IMR-90 (cell line): ENCODE data around the gene PROM2. TPM values are rescaled to one million over a fixed set of nuclear protein-coding genes. Genes with fewer than 3 reads are reported as not detected.

Experiments used
- ATAC-seq: fragments of 200-7000 bp; cut with Tn5 transposase; 2 replicates; pipeline ENCODE4 v1.9.1; 2020; ENCODE audit warnings: low read depth, mild to moderate bottlenecking, moderate library complexity
- BruUV-seq: library from RNA; stranded (reverse); fragments of 400-500 nt; replicated peaks from 2 replicates; lab custom pipeline; 2021; lab: Mats Ljungman, UMichigan
- CTCF ChIA-PET: fragments of 300-600 bp; formaldehyde crosslinking; extraction: SDS; loops from one replicate; lab custom pipeline; 2021; ENCODE audit warnings: antibody characterized with exemption; lab: Yijun Ruan, JAX
- POLR2A ChIA-PET: fragments of 300-600 bp; sonication (Branson Sonifier 250); formaldehyde crosslinking; loops from one replicate; lab custom pipeline; 2022; ENCODE audit warnings: antibody characterized with exemption; ENCODE audit not compliant: unreplicated experiment; lab: Charles Lee
- DNase-seq: peaks from one replicate; pipeline ENCODE4 v3.0.0; 2013
- H2AFZ ChIP-seq: replicated peaks from 2 replicates; pipeline ENCODE3; 2013; ENCODE audit warnings: low read length, mild to moderate bottlenecking; ENCODE audit not compliant: poor library complexity
- H2AK5ac ChIP-seq: 2 replicates; pipeline ENCODE4 v1.6.1; 2013; ENCODE audit warnings: low read depth, low read length, inconsistent platforms
- H2AK9ac ChIP-seq: replicated peaks from 2 replicates; pipeline ENCODE3; 2013; ENCODE audit warnings: mild to moderate bottlenecking, low read depth, low read length, moderate library complexity; ENCODE audit not compliant: poor library complexity
- H2BK120ac ChIP-seq: 2 replicates; pipeline ENCODE4 v1.6.1; 2013; ENCODE audit warnings: low read depth, low read length, inconsistent platforms
- H2BK15ac ChIP-seq: 3 replicates; pipeline ENCODE4 v1.6.1; 2013; ENCODE audit warnings: low read depth, low read length, inconsistent platforms
- H2BK20ac ChIP-seq: 2 replicates; pipeline ENCODE4 v1.6.1; 2013; ENCODE audit warnings: low read depth, mild to moderate bottlenecking, inconsistent platforms, low read length, moderate library complexity
- H2BK5ac ChIP-seq: 2 replicates; pipeline ENCODE4 v1.6.1; 2013; ENCODE audit warnings: mild to moderate bottlenecking, low read depth, low read length, inconsistent platforms; ENCODE audit not compliant: poor library complexity, severe bottlenecking
- H3K14ac ChIP-seq: replicated peaks from 2 replicates; pipeline ENCODE4 v1.6.1; 2013; ENCODE audit warnings: low read depth, low read length, inconsistent platforms
- H3K18ac ChIP-seq: 2 replicates; pipeline ENCODE4 v1.6.1; 2013; ENCODE audit warnings: low read depth, low read length, control low read depth
- H3K23ac ChIP-seq: 2 replicates; pipeline ENCODE4 v1.6.1; 2013; ENCODE audit warnings: low read depth, low read length, inconsistent platforms
- H3K27ac ChIP-seq: 2 replicates; pipeline ENCODE4 v1.5.1; 2013; ENCODE audit warnings: mild to moderate bottlenecking, control low read depth, low read length; ENCODE audit not compliant: insufficient read depth
- H3K27me3 ChIP-seq: 2 replicates; pipeline ENCODE4 v1.6.1; 2013; ENCODE audit warnings: low read length; ENCODE audit not compliant: control insufficient read depth, insufficient read depth
- H3K36me3 ChIP-seq: 2 replicates; pipeline ENCODE4 v1.6.1; 2013; ENCODE audit warnings: low read length, mixed read lengths; ENCODE audit not compliant: control insufficient read depth, insufficient read depth
- H3K4ac ChIP-seq: 2 replicates; pipeline ENCODE4 v1.6.1; 2013; ENCODE audit warnings: low read depth, low read length, inconsistent platforms
- H3K4me1 ChIP-seq: 2 replicates; pipeline ENCODE4 v1.6.1; 2013; ENCODE audit warnings: low read length, mixed read lengths; ENCODE audit not compliant: control insufficient read depth, insufficient read depth
- H3K4me2 ChIP-seq: 2 replicates; pipeline ENCODE4 v1.6.1; 2013; ENCODE audit warnings: low read depth, mild to moderate bottlenecking, control low read depth, low read length, moderate library complexity
- H3K4me3 ChIP-seq: 2 replicates; pipeline ENCODE4 v1.5.1; 2013; ENCODE audit warnings: low read depth, mild to moderate bottlenecking, control low read depth, low read length, moderate library complexity; ENCODE audit not compliant: insufficient read depth
- H3K56ac ChIP-seq: 2 replicates; pipeline ENCODE4 v1.6.1; 2013; ENCODE audit warnings: low read length, inconsistent platforms; ENCODE audit not compliant: insufficient read depth; ENCODE audit errors: extremely low read depth
- H3K79me1 ChIP-seq, 2 experiments: 2 replicates each; pipeline ENCODE4 v1.6.1; 2013; ENCODE audit warnings: low read length in 2 of 2, inconsistent platforms in 1 of 2, low read depth in 1 of 2
- H3K9ac ChIP-seq: 2 replicates; pipeline ENCODE4 v1.6.1; 2013; ENCODE audit warnings: low read depth, low read length, control low read depth
- H3K9me1 ChIP-seq: 2 replicates; pipeline ENCODE4 v1.6.1; 2013; ENCODE audit warnings: low read length, inconsistent platforms; ENCODE audit not compliant: insufficient read depth
- H3K9me3 ChIP-seq: 2 replicates; pipeline ENCODE4 v1.6.1; 2013; ENCODE audit warnings: low read length; ENCODE audit not compliant: control insufficient read depth, insufficient read depth
- H4K20me1 ChIP-seq: 2 replicates; pipeline ENCODE4 v1.6.1; 2013; ENCODE audit warnings: low read length, inconsistent platforms; ENCODE audit not compliant: insufficient read depth
- H4K5ac ChIP-seq: 2 replicates; pipeline ENCODE4 v1.6.1; 2013; ENCODE audit warnings: mild to moderate bottlenecking, low read depth, low read length, control low read depth
- H4K8ac ChIP-seq, 2 experiments: 2 replicates each; pipeline ENCODE4 v1.6.1; 2013; ENCODE audit warnings: low read depth in 2 of 2, low read length in 2 of 2, control low read depth in 1 of 2, inconsistent platforms in 1 of 2
- H4K91ac ChIP-seq: 2 replicates; pipeline ENCODE4 v1.6.1; 2013; ENCODE audit warnings: low read depth, low read length, inconsistent platforms; ENCODE audit not compliant: insufficient read depth
- BHLHE40 ChIP-seq: fragments of 150-350 bp; IDR thresholded peaks from 2 replicates; pipeline ENCODE4 v1.6.1; 2016; ENCODE audit warnings: mild to moderate bottlenecking, low read depth, low read length
- CEBPB ChIP-seq: IDR thresholded peaks from 2 replicates; pipeline ENCODE4 v1.6.1; 2012; ENCODE audit warnings: low read depth, low read length, improper control_type of control experiment
- CTCF ChIP-seq: conservative IDR thresholded peaks from 2 replicates; pipeline ENCODE4 v1.5.1; 2012; ENCODE audit warnings: mild to moderate bottlenecking, low read depth, low read length, improper control_type of control experiment
- FOS ChIP-seq: fragments of 150-350 bp; IDR thresholded peaks from 2 replicates; pipeline ENCODE4 v1.6.1; 2016; ENCODE audit warnings: low read depth, low read length
- MAFK ChIP-seq: IDR thresholded peaks from 2 replicates; pipeline ENCODE4 v1.6.1; 2012; ENCODE audit warnings: low read depth, low read length, improper control_type of control experiment
- MAZ ChIP-seq: IDR thresholded peaks from 2 replicates; pipeline ENCODE4 v1.6.1; 2012; ENCODE audit warnings: low read depth, mild to moderate bottlenecking, low read length, improper control_type of control experiment, moderate library complexity, borderline replicate concordance
- MXI1 ChIP-seq: IDR thresholded peaks from 2 replicates; pipeline ENCODE4 v1.6.1; 2012; ENCODE audit warnings: low read depth, mild to moderate bottlenecking, low read length, moderate library complexity, borderline replicate concordance
- NFE2L2 ChIP-seq: fragments of 150-350 bp; IDR thresholded peaks from 2 replicates; pipeline ENCODE4 v1.6.1; 2016; ENCODE audit warnings: low read depth, mild to moderate bottlenecking, low read length
- POLR2A ChIP-seq: IDR thresholded peaks from 2 replicates; pipeline ENCODE4 v1.6.1; 2012; ENCODE audit warnings: mild to moderate bottlenecking, low read depth, low read length
- RCOR1 ChIP-seq: IDR thresholded peaks from 2 replicates; pipeline ENCODE4 v1.6.1; 2012; ENCODE audit warnings: mild to moderate bottlenecking, low read length, improper control_type of control experiment; ENCODE audit not compliant: insufficient replicate concordance
- RFX5 ChIP-seq: IDR thresholded peaks from 2 replicates; pipeline ENCODE4 v1.8.0; 2012; ENCODE audit warnings: low read depth, mild to moderate bottlenecking, low read length, moderate library complexity
- SMC3 ChIP-seq: fragments of 150-350 bp; IDR thresholded peaks from 2 replicates; pipeline ENCODE4 v1.6.1; 2016; ENCODE audit warnings: low read depth, mild to moderate bottlenecking, antibody characterized with exemption, low read length, moderate library complexity
- USF2 ChIP-seq: fragments of 150-350 bp; IDR thresholded peaks from 2 replicates; pipeline ENCODE4 v1.6.1; 2017; ENCODE audit warnings: mild to moderate bottlenecking, antibody characterized with exemption, low read length, low read depth
- WGBS, 2 experiments: methylation state at CpG; one replicate each; pipeline versions ENCODE4 v1.1.5 to v1.1.7; 2013; ENCODE audit warnings: missing lambda C conversion rate in 2 of 2; ENCODE audit not compliant: insufficient read length in 1 of 2; ENCODE audit errors: extremely low coverage in 2 of 2; 5-methylcytosine and 5-hydroxymethylcytosine counted together
- dilution Hi-C: fragments of 300-500 bp; cut with HindIII; formaldehyde crosslinking; loops from one replicate; pipeline ENCODE4 v1.14.3; 2018; ENCODE audit warnings: low sequenced_read_pairs; ENCODE audit not compliant: unreplicated experiment
- in situ Hi-C: fragments of 300-500 bp; cut with MboI; formaldehyde crosslinking; loops from 3 replicates; pipeline ENCODE4 v1.14.3; 2019; ENCODE audit warnings: low sequenced_read_pairs, inconsistent platforms, mixed read lengths
- intact Hi-C: fragments of 100-400 bp; cut with micrococcal nuclease; formaldehyde crosslinking; loops from 2 replicates; pipeline ENCODE4 v1.10.0; 2022
- polyA plus RNA-seq, 3 experiments: library from polyadenylated mRNA; depleted of rRNA; stranded (reverse); fragments of >200 nt; gene quantifications; 2 replicates each; pipeline ENCODE4 v1.2.3, GENCODE V29; 2012; ENCODE audit warnings: low replicate concordance in 1 of 3
- total RNA-seq: library from RNA; depleted of rRNA; stranded (reverse); fragments of >200 nt; gene quantifications from 2 replicates; pipeline ENCODE4 v1.2.3, GENCODE V29; 2012

Gene PROM2
- total and polyA plus RNA-seq, 2 of the 4 experiments (the other 2 are of a cell fraction) = 0.26 TPM; not detected in 1

GRCh38 chr2:95273566-95274290 is 521 bp upstream of the PROM2 start:
- dilution Hi-C loops (no loop called here), in situ Hi-C loops (no loop called here), intact Hi-C loops (no loop called here)
- H3K56ac ChIP-seq = no peak overlapping the region
- H2BK20ac ChIP-seq = no peak overlapping the region
- no peak overlapping the region for H2BK120ac ChIP-seq
- H2AK9ac ChIP-seq = peak overlapping the region; percentile 50
- TF ChIP-seq MAFK (no peak), RFX5 (no peak), MAZ (no peak), BHLHE40 (no peak), CTCF (no peak), POLR2A (no peak), NFE2L2 (no peak), CEBPB (no peak), SMC3 (no peak), FOS (no peak), RCOR1 (no peak), USF2 (no peak), MXI1 (no peak)
- no peaks in the 10 kb centered on the region; the same call in 1 of the 2 replicates for H3K27me3 ChIP-seq
- no peak overlapping the region for H3K4me3 ChIP-seq
- H3K27ac ChIP-seq = no peak overlapping the region
- DNase-seq (no peak), ATAC-seq (no peak)
- BruUV-seq = no TSS peak
- H4K20me1 ChIP-seq = no peaks in the 10 kb centered on the region
- 0 out of 2 replicates have a peak, but pooled peaks cover 2% of the 10 kb centered on the region for H3K9me3 ChIP-seq
- no peak overlapping the region for H3K4me2 ChIP-seq
- no peak overlapping the region for H3K9ac ChIP-seq
- no peak overlapping the region for H4K91ac ChIP-seq
- no peaks in the 10 kb centered on the region for H3K79me1 ChIP-seq
- H3K9me1 ChIP-seq = no peaks in the 10 kb centered on the region
- ChIA-PET CTCF (no interaction called here), POLR2A (no interaction called here)
- H2AFZ ChIP-seq = no peak overlapping the region
- H3K23ac ChIP-seq = no peak overlapping the region
- 76% methylated on average over 8 of the region's 11 CpGs; no CpG with 5 or more reads in 1 of the 2 experiments for WGBS, 2 experiments
- no peak overlapping the region for H2AK5ac ChIP-seq
- H3K4me1 ChIP-seq = no peaks in the 10 kb centered on the region
- no peak overlapping the region for H3K14ac ChIP-seq
- H4K8ac ChIP-seq = no peak overlapping the region
- no peak overlapping the region for H4K5ac ChIP-seq
- no peak overlapping the region for H3K18ac ChIP-seq
- no peak overlapping the region for H3K4ac ChIP-seq
- no peak overlapping the region for H2BK15ac ChIP-seq
- H2BK5ac ChIP-seq = no peak overlapping the region
- H3K36me3 ChIP-seq = no peaks in the 10 kb centered on the region
